DOHH2 (cell line): ENCODE results near the gene RIT2.

Source experiments
- H3F3A ChIP-seq: fragments of 200-600 bp; sonication (generic), shearing (Covaris generic); 2 replicates; pipeline ENCODE4 v1.6.0; 2016; ENCODE audit warnings: antibody characterized with exemption, mild to moderate bottlenecking; ENCODE audit not compliant: control insufficient read depth, insufficient read depth
- H3K27ac ChIP-seq: fragments of 200-600 bp; sonication (generic); 2 replicates; pipeline ENCODE4 v1.5.1; 2014; ENCODE audit warnings: low read depth, mild to moderate bottlenecking, low read length, moderate library complexity
- H3K27me3 ChIP-seq: fragments of 200-600 bp; sonication (generic); 2 replicates; pipeline ENCODE4 v1.6.1; 2014; ENCODE audit warnings: mild to moderate bottlenecking, low read length, mixed read lengths; ENCODE audit not compliant: control insufficient read depth
- H3K36me3 ChIP-seq: fragments of 200-600 bp; sonication (generic); 2 replicates; pipeline ENCODE4 v1.6.1; 2014; ENCODE audit warnings: mild to moderate bottlenecking, low read length, moderate library complexity, mixed read lengths; ENCODE audit not compliant: control insufficient read depth
- H3K4me1 ChIP-seq: fragments of 200-600 bp; sonication (generic); 2 replicates; pipeline ENCODE4 v1.6.1; 2014; ENCODE audit warnings: mild to moderate bottlenecking, low read length, mixed read lengths; ENCODE audit not compliant: control insufficient read depth
- H3K4me2 ChIP-seq: fragments of 200-600 bp; sonication (generic); 2 replicates; pipeline ENCODE4 v1.6.0; 2014; ENCODE audit warnings: mild to moderate bottlenecking, low read length, moderate library complexity
- H3K4me3 ChIP-seq: fragments of 200-600 bp; sonication (generic); 2 replicates; pipeline ENCODE4 v1.5.1; 2014; ENCODE audit warnings: mild to moderate bottlenecking, low read length, mixed read lengths
- H3K79me2 ChIP-seq: fragments of 200-600 bp; sonication (generic); 2 replicates; pipeline ENCODE4 v1.6.1; 2014; ENCODE audit warnings: mild to moderate bottlenecking, low read length, mixed read lengths; ENCODE audit not compliant: control insufficient read depth
- H3K9me2 ChIP-seq: fragments of 200-600 bp; sonication (generic); replicated peaks from 2 replicates; pipeline ENCODE4 v1.6.1; 2014; ENCODE audit warnings: mild to moderate bottlenecking, low read length, mixed read lengths; ENCODE audit not compliant: control insufficient read depth
- H3K9me3 ChIP-seq: fragments of 200-600 bp; sonication (generic); 2 replicates; pipeline ENCODE4 v1.6.1; 2014; ENCODE audit warnings: antibody characterized with exemption, low read length, mixed read lengths; ENCODE audit not compliant: control insufficient read depth, insufficient read depth
- H4K20me1 ChIP-seq: fragments of 200-600 bp; sonication (generic); 2 replicates; pipeline ENCODE4 v1.6.0; 2014; ENCODE audit warnings: low read depth, mild to moderate bottlenecking, antibody characterized with exemption, low read length, moderate library complexity; ENCODE audit not compliant: control insufficient read depth, insufficient read depth
- CTCF ChIP-seq: fragments of 200-600 bp; sonication (generic); IDR thresholded peaks from one replicate; pipeline ENCODE4 v1.5.1; 2014; ENCODE audit warnings: antibody characterized with exemption, mild to moderate bottlenecking, low read depth, low read length; ENCODE audit not compliant: poor library complexity, severe bottlenecking
- EZH2phosphoT487 ChIP-seq: fragments of 200-600 bp; sonication (generic); IDR thresholded peaks from 2 replicates; pipeline ENCODE4 v1.6.1; 2017; ENCODE audit warnings: borderline replicate concordance, mild to moderate bottlenecking, antibody characterized with exemption, low read length, moderate library complexity, mixed read lengths

Gene RIT2

DNA sequence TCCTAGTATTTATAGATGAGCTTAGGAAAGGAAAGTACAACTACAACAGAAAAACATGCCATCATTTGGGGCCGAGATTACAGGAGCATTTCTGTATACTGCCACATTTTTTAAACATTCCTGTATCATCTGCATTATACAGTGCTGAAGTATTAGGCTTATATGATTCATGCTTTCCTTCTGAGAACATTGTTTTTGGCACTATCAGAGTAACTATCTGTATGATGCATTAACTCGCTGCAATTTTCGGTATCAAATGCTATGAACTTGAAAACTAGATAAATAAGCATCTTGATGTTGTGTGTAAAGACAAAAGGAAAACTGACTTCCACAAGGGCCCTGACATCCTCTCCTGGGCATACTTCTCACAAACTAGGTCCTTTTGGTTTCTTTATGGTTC lies 102.0 kb downstream of the RIT2 start:
- no peaks in the 10 kb centered on the region for H3K27me3 ChIP-seq
- H3K9me3 ChIP-seq = no peaks in the 10 kb centered on the region
- H4K20me1 ChIP-seq = no peaks in the 10 kb centered on the region
- no peaks in the 10 kb centered on the region for H3F3A ChIP-seq
- no peaks in the 10 kb centered on the region; the same call in 1 of the 2 replicates for H3K4me1 ChIP-seq
- H3K79me2 ChIP-seq = no peaks in the 10 kb centered on the region
- no peak overlapping the region for H3K4me3 ChIP-seq
- no peak overlapping the region for H3K4me2 ChIP-seq
- H3K27ac ChIP-seq = no peak overlapping the region
- no peaks in the 10 kb centered on the region for H3K36me3 ChIP-seq
- TF ChIP-seq CTCF (no peak), EZH2phosphoT487 (no peak)
- H3K9me2 ChIP-seq = no peaks in the 10 kb centered on the region

DNA sequence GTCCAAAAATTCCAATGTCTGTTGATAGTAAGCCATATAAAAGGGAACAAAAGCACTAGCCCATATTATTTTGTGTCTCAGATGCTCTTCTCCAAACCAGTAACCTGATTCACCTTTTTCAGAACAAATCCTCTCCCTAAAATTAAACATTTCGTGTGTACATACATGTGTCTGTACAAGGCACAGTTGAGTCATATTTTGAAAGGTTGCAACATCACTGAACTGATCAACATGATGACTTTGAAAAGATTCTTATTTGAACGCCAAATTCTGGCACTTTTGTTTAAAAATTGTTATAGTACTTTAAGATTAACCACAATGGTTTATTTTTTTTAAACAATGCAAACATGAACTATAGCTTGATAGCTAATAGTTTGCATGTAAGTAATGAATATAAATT lies 102.5 kb downstream of the RIT2 start:
- Histone ChIP-seq H3K27me3 (no peaks in the 10 kb centered on the region), H3K4me1 (no peaks in the 10 kb centered on the region; the same call in 1 of the 2 replicates), H3K4me3 (no peak overlapping the region), H3K9me3 (no peaks in the 10 kb centered on the region), H3K79me2 (no peaks in the 10 kb centered on the region), H3K9me2 (no peaks in the 10 kb centered on the region), H4K20me1 (no peaks in the 10 kb centered on the region), H3K36me3 (no peaks in the 10 kb centered on the region), H3K27ac (no peak overlapping the region), H3F3A (no peaks in the 10 kb centered on the region), H3K4me2 (no peak overlapping the region)
- TF ChIP-seq EZH2phosphoT487 (no peak), CTCF (no peak)

DNA sequence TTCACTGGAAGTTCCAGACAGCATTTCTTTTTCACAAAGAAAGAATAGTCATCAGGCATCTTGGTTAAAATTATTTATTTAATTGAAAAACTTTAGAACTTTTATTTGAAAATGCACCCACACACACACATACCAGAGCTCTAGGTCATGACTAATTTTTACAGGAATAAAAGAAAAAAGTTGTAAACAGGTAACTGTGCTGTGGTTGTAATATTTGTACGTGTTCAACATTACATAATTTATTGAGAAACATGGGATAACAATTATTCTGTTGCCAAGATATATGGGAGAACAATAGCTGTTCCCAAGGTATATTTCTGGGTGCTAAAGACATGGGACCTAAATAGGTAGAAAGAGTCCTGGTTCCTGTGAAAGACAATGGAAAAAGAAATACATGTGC lies 104.9 kb downstream of the RIT2 start:
- Histone ChIP-seq H3K27me3 (no peaks in the 10 kb centered on the region), H3K27ac (no peak overlapping the region), H3K9me3 (no peaks in the 10 kb centered on the region), H3K79me2 (no peaks in the 10 kb centered on the region), H3K4me1 (no peaks in the 10 kb centered on the region; the same call in 1 of the 2 replicates), H4K20me1 (no peaks in the 10 kb centered on the region), H3K36me3 (no peaks in the 10 kb centered on the region), H3K4me2 (no peak overlapping the region), H3K9me2 (no peaks in the 10 kb centered on the region), H3F3A (no peaks in the 10 kb centered on the region), H3K4me3 (no peak overlapping the region)
- TF ChIP-seq EZH2phosphoT487 = no peak
- TF ChIP-seq CTCF = no peak

GRCh38 chr18:43009674-43010073 lies 105.8 kb downstream of the RIT2 start:
- H3K4me2 ChIP-seq = no peak overlapping the region
- no peaks in the 10 kb centered on the region for H3K9me2 ChIP-seq
- no peaks in the 10 kb centered on the region for H3F3A ChIP-seq
- no peaks in the 10 kb centered on the region for H3K9me3 ChIP-seq
- H4K20me1 ChIP-seq = no peaks in the 10 kb centered on the region
- TF ChIP-seq EZH2phosphoT487 (no peak), CTCF (no peak)
- no peaks in the 10 kb centered on the region for H3K36me3 ChIP-seq
- H3K27ac ChIP-seq = no peak overlapping the region
- no peaks in the 10 kb centered on the region for H3K79me2 ChIP-seq
- no peaks in the 10 kb centered on the region; the same call in 1 of the 2 replicates for H3K4me1 ChIP-seq
- H3K4me3 ChIP-seq = no peak overlapping the region
- no peaks in the 10 kb centered on the region for H3K27me3 ChIP-seq
